HEK293 (cell line): ENCODE data around the gene WNT7B.
A peak's percentile ranks its signal among the peaks of the same experiment; 100 is the strongest.

Experiments
- EGR2 ChIP-seq: fragments of 450-650 bp; formaldehyde crosslinking; IDR thresholded peaks from 2 replicates; pipeline ENCODE4 v1.5.1; 2016; ENCODE audit warnings: low read depth, missing biosample characterization, missing genetic modification characterization
- GFI1B ChIP-seq: fragments of 450-650 bp; formaldehyde crosslinking; IDR thresholded peaks from 2 replicates; pipeline ENCODE4 v1.5.1; 2016; ENCODE audit warnings: missing biosample characterization, missing genetic modification characterization
- HIC1 ChIP-seq: fragments of 450-650 bp; formaldehyde crosslinking; IDR thresholded peaks from 2 replicates; pipeline ENCODE4 v1.5.1; 2016; ENCODE audit warnings: missing biosample characterization, missing genetic modification characterization
- KLF16 ChIP-seq: fragments of 450-650 bp; formaldehyde crosslinking; IDR thresholded peaks from 2 replicates; pipeline ENCODE4 v1.5.1; 2017; ENCODE audit warnings: missing biosample characterization, missing genetic modification characterization
- KLF9 ChIP-seq: fragments of 450-650 bp; formaldehyde crosslinking; IDR thresholded peaks from 2 replicates; pipeline ENCODE4 v1.5.1; 2016; ENCODE audit warnings: missing biosample characterization, missing genetic modification characterization, low read depth
- SP3 ChIP-seq: fragments of 450-650 bp; formaldehyde crosslinking; IDR thresholded peaks from 2 replicates; pipeline ENCODE4 v1.5.1; 2016; ENCODE audit warnings: missing biosample characterization, missing genetic modification characterization
- ZBTB17 ChIP-seq: fragments of 450-650 bp; formaldehyde crosslinking; IDR thresholded peaks from 2 replicates; pipeline ENCODE4 v1.5.1; 2016; ENCODE audit warnings: missing biosample characterization, missing genetic modification characterization
- ZBTB8A ChIP-seq: fragments of 450-650 bp; formaldehyde crosslinking; IDR thresholded peaks from 2 replicates; pipeline ENCODE4 v1.5.1; 2016; ENCODE audit warnings: missing biosample characterization, missing genetic modification characterization
- ZNF114 ChIP-seq: fragments of 450-650 bp; formaldehyde crosslinking; IDR thresholded peaks from 2 replicates; pipeline ENCODE4 v1.5.0; 2017; ENCODE audit warnings: missing biosample characterization, missing genetic modification characterization
- ZNF169 ChIP-seq: fragments of 450-650 bp; formaldehyde crosslinking; IDR thresholded peaks from 2 replicates; pipeline ENCODE4 v1.5.1; 2016; ENCODE audit warnings: missing biosample characterization, missing genetic modification characterization
- ZNF184 ChIP-seq: fragments of 450-650 bp; IDR thresholded peaks from 2 replicates; pipeline ENCODE4 v1.5.1; 2018; ENCODE audit warnings: missing biosample characterization, mild to moderate bottlenecking, missing genetic modification characterization
- ZNF2 ChIP-seq: fragments of 450-650 bp; formaldehyde crosslinking; IDR thresholded peaks from 2 replicates; pipeline ENCODE4 v1.5.1; 2016; ENCODE audit warnings: missing biosample characterization, missing genetic modification characterization
- ZNF211 ChIP-seq: fragments of 450-650 bp; formaldehyde crosslinking; IDR thresholded peaks from 2 replicates; pipeline ENCODE4 v1.5.1; 2016; ENCODE audit warnings: low read depth, missing biosample characterization, missing genetic modification characterization
- ZNF311 ChIP-seq: fragments of 450-650 bp; formaldehyde crosslinking; IDR thresholded peaks from 2 replicates; pipeline ENCODE4 v1.5.1; 2017; ENCODE audit warnings: missing biosample characterization, missing genetic modification characterization, borderline replicate concordance
- ZNF350 ChIP-seq: fragments of 450-650 bp; formaldehyde crosslinking; IDR thresholded peaks from 2 replicates; pipeline ENCODE4 v1.5.0; 2017; ENCODE audit warnings: missing biosample characterization, mild to moderate bottlenecking, missing genetic modification characterization
- ZNF626 ChIP-seq: fragments of 450-650 bp; sonication (Bioruptor Pico); formaldehyde crosslinking; IDR thresholded peaks from 2 replicates; pipeline ENCODE4 v1.5.1; 2018; ENCODE audit warnings: missing biosample characterization, missing genetic modification characterization, inconsistent platforms
- ZNF629 ChIP-seq: fragments of 450-650 bp; formaldehyde crosslinking; IDR thresholded peaks from 2 replicates; pipeline ENCODE4 v1.5.1; 2017; ENCODE audit warnings: missing biosample characterization, missing genetic modification characterization
- ZNF658 ChIP-seq: fragments of 450-650 bp; formaldehyde crosslinking; IDR thresholded peaks from 2 replicates; pipeline ENCODE4; 2016; ENCODE audit warnings: missing biosample characterization, missing genetic modification characterization
- TF ChIP-seq, protein P1 (sequence below): fragments of 450-650 bp; formaldehyde crosslinking; IDR thresholded peaks from 2 replicates; pipeline ENCODE4 v1.5.1; 2017; ENCODE audit warnings: missing biosample characterization, missing genetic modification characterization
- TF ChIP-seq, protein P2 (sequence below): fragments of 450-650 bp; IDR thresholded peaks from 2 replicates; pipeline ENCODE4 v1.5.1; 2018; ENCODE audit warnings: missing biosample characterization, mild to moderate bottlenecking, missing genetic modification characterization
- TF ChIP-seq, protein P3 (sequence below): fragments of 450-650 bp; formaldehyde crosslinking; IDR thresholded peaks from 2 replicates; pipeline ENCODE4 v1.5.1; 2017; ENCODE audit warnings: missing biosample characterization, missing genetic modification characterization
- TF ChIP-seq, protein P4 (sequence below): fragments of 450-650 bp; formaldehyde crosslinking; IDR thresholded peaks from 2 replicates; pipeline ENCODE4 v1.5.1; 2016; ENCODE audit warnings: missing biosample characterization, missing genetic modification characterization, borderline replicate concordance
- TF ChIP-seq, protein P5 (sequence below): fragments of 450-650 bp; formaldehyde crosslinking; IDR thresholded peaks from 2 replicates; pipeline ENCODE4 v1.5.1; 2016; ENCODE audit warnings: missing biosample characterization, missing genetic modification characterization
- TF ChIP-seq, protein P6 (sequence below): fragments of 450-650 bp; formaldehyde crosslinking; IDR thresholded peaks from 2 replicates; pipeline ENCODE4 v1.5.1; 2016; ENCODE audit warnings: missing biosample characterization, missing genetic modification characterization, borderline replicate concordance

WNT7B gene

DNA sequence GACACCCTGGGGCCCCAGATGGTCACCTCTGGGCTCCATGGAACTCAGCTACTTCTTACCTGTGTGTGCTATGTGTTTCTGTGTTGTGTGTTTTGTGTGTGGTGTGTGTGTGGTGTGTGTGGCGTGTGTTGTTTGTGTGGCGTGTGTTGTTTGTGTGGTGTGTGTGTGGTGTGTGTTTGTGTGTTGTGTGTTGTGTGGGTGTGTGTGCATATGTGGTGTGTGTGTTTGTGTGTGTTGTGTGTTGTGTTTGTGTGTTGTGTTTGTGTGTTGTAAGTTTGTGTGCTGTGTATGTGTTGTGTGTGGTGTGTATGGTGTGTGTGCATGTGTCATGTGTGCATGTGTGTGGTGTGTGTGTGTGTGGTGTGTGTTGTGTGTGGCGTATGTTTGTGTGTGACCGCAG lies 3.8 kb upstream of the WNT7B start (continued):
- TF ChIP-seq KLF16 (tag by site-specific recombination) (no peak), ZNF626 (no peak), ZNF211 (tag by site-specific recombination) (no peak), KLF9 (peak; percentile 33; the same call in 1 of the 2 replicates), SP3 (no peak), ZNF658 (tag by site-specific recombination) (peak; percentile 57; the same call in 1 of the 2 replicates), EGR2 (0 out of 2 replicates have a peak, but pooled peaks have one; percentile 26), ZBTB17 (peak; percentile 50; the same call in 1 of the 2 replicates), ZBTB8A (tag by site-specific recombination) (no peak), GFI1B (tag by site-specific recombination) (no peak), ZNF184 (tag by site-specific recombination) (no peak), ZNF2 (tag by site-specific recombination) (peak; percentile 77; the same call in 1 of the 2 replicates), ZNF629 (tag by site-specific recombination) (no peak), HIC1 (tag by site-specific recombination) (no peak), ZNF311 (tag by site-specific recombination) (peak; percentile 96; the same call in 1 of the 2 replicates), ZNF114 (tag by site-specific recombination) (no peak; the same call in 1 of the 2 replicates), ZNF169 (tag by site-specific recombination) (no peak), ZNF350 (no peak)
- TF ChIP-seq, protein P1, sequence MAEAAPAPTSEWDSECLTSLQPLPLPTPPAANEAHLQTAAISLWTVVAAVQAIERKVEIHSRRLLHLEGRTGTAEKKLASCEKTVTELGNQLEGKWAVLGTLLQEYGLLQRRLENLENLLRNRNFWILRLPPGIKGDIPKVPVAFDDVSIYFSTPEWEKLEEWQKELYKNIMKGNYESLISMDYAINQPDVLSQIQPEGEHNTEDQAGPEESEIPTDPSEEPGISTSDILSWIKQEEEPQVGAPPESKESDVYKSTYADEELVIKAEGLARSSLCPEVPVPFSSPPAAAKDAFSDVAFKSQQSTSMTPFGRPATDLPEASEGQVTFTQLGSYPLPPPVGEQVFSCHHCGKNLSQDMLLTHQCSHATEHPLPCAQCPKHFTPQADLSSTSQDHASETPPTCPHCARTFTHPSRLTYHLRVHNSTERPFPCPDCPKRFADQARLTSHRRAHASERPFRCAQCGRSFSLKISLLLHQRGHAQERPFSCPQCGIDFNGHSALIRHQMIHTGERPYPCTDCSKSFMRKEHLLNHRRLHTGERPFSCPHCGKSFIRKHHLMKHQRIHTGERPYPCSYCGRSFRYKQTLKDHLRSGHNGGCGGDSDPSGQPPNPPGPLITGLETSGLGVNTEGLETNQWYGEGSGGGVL (tag by site-specific recombination): 0 out of 2 replicates have a peak, but pooled peaks have one; percentile 6
- TF ChIP-seq, protein P2, sequence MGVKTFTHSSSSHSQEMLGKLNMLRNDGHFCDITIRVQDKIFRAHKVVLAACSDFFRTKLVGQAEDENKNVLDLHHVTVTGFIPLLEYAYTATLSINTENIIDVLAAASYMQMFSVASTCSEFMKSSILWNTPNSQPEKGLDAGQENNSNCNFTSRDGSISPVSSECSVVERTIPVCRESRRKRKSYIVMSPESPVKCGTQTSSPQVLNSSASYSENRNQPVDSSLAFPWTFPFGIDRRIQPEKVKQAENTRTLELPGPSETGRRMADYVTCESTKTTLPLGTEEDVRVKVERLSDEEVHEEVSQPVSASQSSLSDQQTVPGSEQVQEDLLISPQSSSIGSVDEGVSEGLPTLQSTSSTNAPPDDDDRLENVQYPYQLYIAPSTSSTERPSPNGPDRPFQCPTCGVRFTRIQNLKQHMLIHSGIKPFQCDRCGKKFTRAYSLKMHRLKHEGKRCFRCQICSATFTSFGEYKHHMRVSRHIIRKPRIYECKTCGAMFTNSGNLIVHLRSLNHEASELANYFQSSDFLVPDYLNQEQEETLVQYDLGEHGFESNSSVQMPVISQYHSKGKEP (tag by site-specific recombination): no peak
- TF ChIP-seq, protein P3, sequence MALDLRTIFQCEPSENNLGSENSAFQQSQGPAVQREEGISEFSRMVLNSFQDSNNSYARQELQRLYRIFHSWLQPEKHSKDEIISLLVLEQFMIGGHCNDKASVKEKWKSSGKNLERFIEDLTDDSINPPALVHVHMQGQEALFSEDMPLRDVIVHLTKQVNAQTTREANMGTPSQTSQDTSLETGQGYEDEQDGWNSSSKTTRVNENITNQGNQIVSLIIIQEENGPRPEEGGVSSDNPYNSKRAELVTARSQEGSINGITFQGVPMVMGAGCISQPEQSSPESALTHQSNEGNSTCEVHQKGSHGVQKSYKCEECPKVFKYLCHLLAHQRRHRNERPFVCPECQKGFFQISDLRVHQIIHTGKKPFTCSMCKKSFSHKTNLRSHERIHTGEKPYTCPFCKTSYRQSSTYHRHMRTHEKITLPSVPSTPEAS (tag by site-specific recombination): peak; percentile 77; the same call in 1 of the 2 replicates
- TF ChIP-seq, protein P4, sequence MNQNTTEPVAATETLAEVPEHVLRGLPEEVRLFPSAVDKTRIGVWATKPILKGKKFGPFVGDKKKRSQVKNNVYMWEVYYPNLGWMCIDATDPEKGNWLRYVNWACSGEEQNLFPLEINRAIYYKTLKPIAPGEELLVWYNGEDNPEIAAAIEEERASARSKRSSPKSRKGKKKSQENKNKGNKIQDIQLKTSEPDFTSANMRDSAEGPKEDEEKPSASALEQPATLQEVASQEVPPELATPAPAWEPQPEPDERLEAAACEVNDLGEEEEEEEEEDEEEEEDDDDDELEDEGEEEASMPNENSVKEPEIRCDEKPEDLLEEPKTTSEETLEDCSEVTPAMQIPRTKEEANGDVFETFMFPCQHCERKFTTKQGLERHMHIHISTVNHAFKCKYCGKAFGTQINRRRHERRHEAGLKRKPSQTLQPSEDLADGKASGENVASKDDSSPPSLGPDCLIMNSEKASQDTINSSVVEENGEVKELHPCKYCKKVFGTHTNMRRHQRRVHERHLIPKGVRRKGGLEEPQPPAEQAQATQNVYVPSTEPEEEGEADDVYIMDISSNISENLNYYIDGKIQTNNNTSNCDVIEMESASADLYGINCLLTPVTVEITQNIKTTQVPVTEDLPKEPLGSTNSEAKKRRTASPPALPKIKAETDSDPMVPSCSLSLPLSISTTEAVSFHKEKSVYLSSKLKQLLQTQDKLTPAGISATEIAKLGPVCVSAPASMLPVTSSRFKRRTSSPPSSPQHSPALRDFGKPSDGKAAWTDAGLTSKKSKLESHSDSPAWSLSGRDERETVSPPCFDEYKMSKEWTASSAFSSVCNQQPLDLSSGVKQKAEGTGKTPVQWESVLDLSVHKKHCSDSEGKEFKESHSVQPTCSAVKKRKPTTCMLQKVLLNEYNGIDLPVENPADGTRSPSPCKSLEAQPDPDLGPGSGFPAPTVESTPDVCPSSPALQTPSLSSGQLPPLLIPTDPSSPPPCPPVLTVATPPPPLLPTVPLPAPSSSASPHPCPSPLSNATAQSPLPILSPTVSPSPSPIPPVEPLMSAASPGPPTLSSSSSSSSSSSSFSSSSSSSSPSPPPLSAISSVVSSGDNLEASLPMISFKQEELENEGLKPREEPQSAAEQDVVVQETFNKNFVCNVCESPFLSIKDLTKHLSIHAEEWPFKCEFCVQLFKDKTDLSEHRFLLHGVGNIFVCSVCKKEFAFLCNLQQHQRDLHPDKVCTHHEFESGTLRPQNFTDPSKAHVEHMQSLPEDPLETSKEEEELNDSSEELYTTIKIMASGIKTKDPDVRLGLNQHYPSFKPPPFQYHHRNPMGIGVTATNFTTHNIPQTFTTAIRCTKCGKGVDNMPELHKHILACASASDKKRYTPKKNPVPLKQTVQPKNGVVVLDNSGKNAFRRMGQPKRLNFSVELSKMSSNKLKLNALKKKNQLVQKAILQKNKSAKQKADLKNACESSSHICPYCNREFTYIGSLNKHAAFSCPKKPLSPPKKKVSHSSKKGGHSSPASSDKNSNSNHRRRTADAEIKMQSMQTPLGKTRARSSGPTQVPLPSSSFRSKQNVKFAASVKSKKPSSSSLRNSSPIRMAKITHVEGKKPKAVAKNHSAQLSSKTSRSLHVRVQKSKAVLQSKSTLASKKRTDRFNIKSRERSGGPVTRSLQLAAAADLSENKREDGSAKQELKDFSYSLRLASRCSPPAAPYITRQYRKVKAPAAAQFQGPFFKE: no peak
- TF ChIP-seq, protein P5, sequence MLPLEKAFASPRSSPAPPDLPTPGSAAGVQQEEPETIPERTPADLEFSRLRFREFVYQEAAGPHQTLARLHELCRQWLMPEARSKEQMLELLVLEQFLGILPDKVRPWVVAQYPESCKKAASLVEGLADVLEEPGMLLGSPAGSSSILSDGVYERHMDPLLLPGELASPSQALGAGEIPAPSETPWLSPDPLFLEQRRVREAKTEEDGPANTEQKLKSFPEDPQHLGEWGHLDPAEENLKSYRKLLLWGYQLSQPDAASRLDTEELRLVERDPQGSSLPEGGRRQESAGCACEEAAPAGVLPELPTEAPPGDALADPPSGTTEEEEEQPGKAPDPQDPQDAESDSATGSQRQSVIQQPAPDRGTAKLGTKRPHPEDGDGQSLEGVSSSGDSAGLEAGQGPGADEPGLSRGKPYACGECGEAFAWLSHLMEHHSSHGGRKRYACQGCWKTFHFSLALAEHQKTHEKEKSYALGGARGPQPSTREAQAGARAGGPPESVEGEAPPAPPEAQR (tag by site-specific recombination): 0 out of 2 replicates have a peak, but pooled peaks have one; percentile 35
- TF ChIP-seq, protein P6, sequence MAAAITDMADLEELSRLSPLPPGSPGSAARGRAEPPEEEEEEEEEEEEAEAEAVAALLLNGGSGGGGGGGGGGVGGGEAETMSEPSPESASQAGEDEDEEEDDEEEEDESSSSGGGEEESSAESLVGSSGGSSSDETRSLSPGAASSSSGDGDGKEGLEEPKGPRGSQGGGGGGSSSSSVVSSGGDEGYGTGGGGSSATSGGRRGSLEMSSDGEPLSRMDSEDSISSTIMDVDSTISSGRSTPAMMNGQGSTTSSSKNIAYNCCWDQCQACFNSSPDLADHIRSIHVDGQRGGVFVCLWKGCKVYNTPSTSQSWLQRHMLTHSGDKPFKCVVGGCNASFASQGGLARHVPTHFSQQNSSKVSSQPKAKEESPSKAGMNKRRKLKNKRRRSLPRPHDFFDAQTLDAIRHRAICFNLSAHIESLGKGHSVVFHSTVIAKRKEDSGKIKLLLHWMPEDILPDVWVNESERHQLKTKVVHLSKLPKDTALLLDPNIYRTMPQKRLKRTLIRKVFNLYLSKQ: no peak
